WTC11 (cell line): ENCODE data around the gene GPR137B. TPM values are rescaled to one million over a fixed set of nuclear protein-coding genes. Genes with fewer than 3 reads are reported as not detected.

ENCODE experiments used
- ATAC-seq: fragments of 200-7000 bp; cut with Tn5 transposase; 2 replicates; pipeline ENCODE4 v1.10.0; 2021; ENCODE audit warnings: mild to moderate bottlenecking, moderate library complexity
- CTCF ChIA-PET: fragments of 300-600 bp; sonication (Branson Sonifier 250); formaldehyde crosslinking; loops from one replicate; lab custom pipeline; 2021; ENCODE audit warnings: antibody characterized with exemption; lab: Charles Lee
- POLR2A ChIA-PET: fragments of 350-600 bp; sonication (Branson Sonifier 250); formaldehyde crosslinking; loops from one replicate; lab custom pipeline; 2021; ENCODE audit warnings: antibody characterized with exemption; lab: Charles Lee
- DNase-seq: peaks from one replicate; pipeline ENCODE4 v3.0.0; 2021; ENCODE audit warnings: low spot score
- H3K27ac Mint-ChIP-seq: 2 replicates; pipeline ENCODE4 v1.8.0; 2021; ENCODE audit warnings: mixed read lengths
- H3K27me3 Mint-ChIP-seq: 2 replicates; pipeline ENCODE4 v1.8.0; 2021; ENCODE audit warnings: low read depth, mild to moderate bottlenecking, moderate library complexity, mixed read lengths
- H3K36me3 Mint-ChIP-seq: 2 replicates; pipeline ENCODE4 v1.8.0; 2021; ENCODE audit warnings: mixed read lengths
- H3K4me1 Mint-ChIP-seq: 2 replicates; pipeline ENCODE4 v1.8.0; 2022; ENCODE audit warnings: mixed read lengths
- H3K4me3 Mint-ChIP-seq: 2 replicates; pipeline ENCODE4 v1.8.0; 2021; ENCODE audit warnings: mild to moderate bottlenecking, moderate library complexity, mixed read lengths
- H3K9me3 Mint-ChIP-seq: 2 replicates; pipeline ENCODE4 v1.8.0; 2021; ENCODE audit warnings: mixed read lengths
- FOXJ3 ChIP-seq: sonication (generic); formaldehyde crosslinking; IDR thresholded peaks from 2 replicates; pipeline ENCODE4 v1.9.0; 2021; ENCODE audit warnings: missing genetic modification reagents, mild to moderate bottlenecking, borderline replicate concordance
- KAT7 ChIP-seq: sonication (generic); formaldehyde crosslinking; IDR thresholded peaks from 2 replicates; pipeline ENCODE4 v1.8.1; 2023; ENCODE audit warnings: missing genetic modification reagents, mild to moderate bottlenecking, borderline replicate concordance
- MYBL2 ChIP-seq: sonication (generic); formaldehyde crosslinking; IDR thresholded peaks from 2 replicates; pipeline ENCODE4 v1.8.1; 2023; ENCODE audit warnings: mild to moderate bottlenecking, moderate library complexity, missing genetic modification reagents
- NFYB ChIP-seq: sonication (generic); formaldehyde crosslinking; conservative IDR thresholded peaks from 2 replicates; pipeline ENCODE4 v1.8.0; 2022; ENCODE audit warnings: low read depth, missing genetic modification reagents
- PRRX2 ChIP-seq: fragments of 250-450 bp; sonication (Bioruptor Pico); IDR thresholded peaks from 2 replicates; pipeline ENCODE4 v1.8.0; 2021; ENCODE audit warnings: mild to moderate bottlenecking
- RELA ChIP-seq: sonication (generic); formaldehyde crosslinking; IDR thresholded peaks from 2 replicates; pipeline ENCODE4 v1.8.1; 2022; ENCODE audit warnings: missing genetic modification reagents, mild to moderate bottlenecking, borderline replicate concordance
- RORB ChIP-seq: fragments of 250-450 bp; sonication (Bioruptor Pico); IDR thresholded peaks from 2 replicates; pipeline ENCODE4 v1.9.0; 2021; ENCODE audit warnings: mild to moderate bottlenecking
- TCF7 ChIP-seq: sonication (generic); formaldehyde crosslinking; IDR thresholded peaks from 2 replicates; pipeline ENCODE4 v1.8.0; 2022; ENCODE audit warnings: mild to moderate bottlenecking, low read depth, missing genetic modification reagents, moderate library complexity
- TEAD4 ChIP-seq: sonication (generic); formaldehyde crosslinking; IDR thresholded peaks from 2 replicates; pipeline ENCODE4 v1.8.0; 2022; ENCODE audit warnings: mild to moderate bottlenecking, missing genetic modification reagents
- ZBTB21 ChIP-seq: sonication (generic); formaldehyde crosslinking; IDR thresholded peaks from 2 replicates; pipeline ENCODE4 v1.8.1; 2023; ENCODE audit warnings: mild to moderate bottlenecking, missing genetic modification reagents, borderline replicate concordance
- ZNF263 ChIP-seq: sonication (generic); formaldehyde crosslinking; IDR thresholded peaks from 2 replicates; pipeline ENCODE4 v1.8.1; 2022; ENCODE audit warnings: low read depth, mild to moderate bottlenecking, moderate library complexity, missing genetic modification reagents
- ZNF423 ChIP-seq: fragments of 250-450 bp; sonication (Bioruptor Pico); IDR thresholded peaks from 2 replicates; pipeline ENCODE4 v2.1.2; 2022; ENCODE audit warnings: mild to moderate bottlenecking, moderate library complexity
- total RNA-seq: library from RNA; stranded (reverse); gene quantifications from 3 replicates; pipeline ENCODE4 v1.2.3, GENCODE V29; 2021
- TF ChIP-seq, protein P1 (sequence below): sonication (generic); formaldehyde crosslinking; IDR thresholded peaks from 2 replicates; pipeline ENCODE4 v1.8.1; 2022; ENCODE audit warnings: low read depth, mild to moderate bottlenecking, moderate library complexity, missing genetic modification reagents, borderline replicate concordance
- TF ChIP-seq, protein P2 (sequence below): sonication (generic); formaldehyde crosslinking; IDR thresholded peaks from 2 replicates; pipeline ENCODE4 v1.8.0; 2022; ENCODE audit warnings: mild to moderate bottlenecking, missing genetic modification reagents
- TF ChIP-seq, protein P3 (sequence below): fragments of 250-450 bp; sonication (Bioruptor Pico); IDR thresholded peaks from 2 replicates; pipeline ENCODE4 v1.9.0; 2021; ENCODE audit warnings: moderate library complexity, mild to moderate bottlenecking, inconsistent platforms, borderline replicate concordance

GPR137B gene
- total RNA-seq, 1 experiment from 2014 or later: 6.3 TPM

DNA sequence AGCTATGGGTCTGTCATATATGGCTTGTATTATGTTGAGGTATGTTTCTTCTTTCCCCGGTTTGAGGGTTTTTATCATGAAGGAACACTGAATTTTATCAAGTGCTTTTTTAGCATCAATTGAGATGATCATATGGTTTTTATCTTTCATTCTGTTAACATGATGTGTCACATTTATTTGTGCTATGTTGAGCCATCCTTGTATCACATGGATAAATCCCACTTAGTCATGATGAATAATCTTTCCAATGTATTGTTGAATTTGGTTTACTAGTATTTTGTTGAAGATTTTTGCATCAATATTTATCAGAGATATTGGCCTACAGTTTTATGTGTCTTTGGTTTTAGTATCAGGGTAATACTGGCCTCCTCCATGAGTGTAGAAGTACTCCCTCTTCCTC is 61.7 kb downstream of the GPR137B start:
- POLR2A ChIA-PET: no interaction called here
- Mint-ChIP-seq H3K36me3 (peaks cover 42% of the 10 kb centered on the region), H3K27me3 (no peaks in the 10 kb centered on the region; the same call in 1 of the 2 replicates), H3K27ac (no peak overlapping the region), H3K9me3 (peaks cover 42% of the 10 kb centered on the region), H3K4me3 (no peak overlapping the region), H3K4me1 (peaks cover 12% of the 10 kb centered on the region)
- no peak for TF ChIP-seq KAT7 (CRISPR knock-in tag)
- TF ChIP-seq ZNF263 (CRISPR knock-in tag): no peak
- no peak for TF ChIP-seq ZBTB21 (CRISPR knock-in tag)
- TF ChIP-seq, protein P1, sequence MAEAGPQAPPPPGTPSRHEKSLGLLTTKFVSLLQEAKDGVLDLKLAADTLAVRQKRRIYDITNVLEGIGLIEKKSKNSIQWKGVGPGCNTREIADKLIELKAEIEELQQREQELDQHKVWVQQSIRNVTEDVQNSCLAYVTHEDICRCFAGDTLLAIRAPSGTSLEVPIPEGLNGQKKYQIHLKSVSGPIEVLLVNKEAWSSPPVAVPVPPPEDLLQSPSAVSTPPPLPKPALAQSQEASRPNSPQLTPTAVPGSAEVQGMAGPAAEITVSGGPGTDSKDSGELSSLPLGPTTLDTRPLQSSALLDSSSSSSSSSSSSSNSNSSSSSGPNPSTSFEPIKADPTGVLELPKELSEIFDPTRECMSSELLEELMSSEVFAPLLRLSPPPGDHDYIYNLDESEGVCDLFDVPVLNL (CRISPR knock-in tag): no peak
- TF ChIP-seq ZNF423: no peak
- no peak for TF ChIP-seq RORB (CRISPR knock-in tag)
- no peak for TF ChIP-seq NFYB (CRISPR knock-in tag)
- TF ChIP-seq TCF7 (CRISPR knock-in tag): no peak
- TF ChIP-seq PRRX2 (CRISPR knock-in tag): no peak
- CTCF ChIA-PET: no interaction called here
- ATAC-seq (no peak), DNase-seq (no peak)

DNA sequence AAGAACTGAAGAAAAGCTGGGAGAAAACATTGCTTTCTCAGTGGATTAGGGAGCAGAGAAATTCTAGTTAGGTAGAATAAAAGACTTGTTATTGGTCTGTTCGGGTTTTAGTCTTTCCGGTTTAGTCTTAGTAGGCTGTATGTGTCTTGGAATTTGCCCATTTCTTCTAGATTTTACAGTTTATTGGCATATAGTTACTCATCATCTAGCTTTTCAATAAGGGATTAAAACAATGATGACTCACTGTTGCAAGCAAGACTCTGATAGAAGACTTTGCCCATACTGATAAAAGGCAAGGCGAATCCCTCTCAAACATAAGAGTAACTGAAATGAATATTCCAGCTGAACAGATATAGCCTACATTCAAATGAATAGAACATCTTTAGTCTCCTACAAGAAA is 62.3 kb downstream of the GPR137B start:
- Mint-ChIP-seq H3K36me3 (peaks cover 39% of the 10 kb centered on the region), H3K4me3 (no peak overlapping the region), H3K27me3 (no peaks in the 10 kb centered on the region; the same call in 1 of the 2 replicates), H3K9me3 (peaks cover 38% of the 10 kb centered on the region), H3K27ac (no peak overlapping the region), H3K4me1 (peaks cover 12% of the 10 kb centered on the region)
- no peak for DNase-seq
- CTCF ChIA-PET: no interaction called here
- TF ChIP-seq, protein P2, sequence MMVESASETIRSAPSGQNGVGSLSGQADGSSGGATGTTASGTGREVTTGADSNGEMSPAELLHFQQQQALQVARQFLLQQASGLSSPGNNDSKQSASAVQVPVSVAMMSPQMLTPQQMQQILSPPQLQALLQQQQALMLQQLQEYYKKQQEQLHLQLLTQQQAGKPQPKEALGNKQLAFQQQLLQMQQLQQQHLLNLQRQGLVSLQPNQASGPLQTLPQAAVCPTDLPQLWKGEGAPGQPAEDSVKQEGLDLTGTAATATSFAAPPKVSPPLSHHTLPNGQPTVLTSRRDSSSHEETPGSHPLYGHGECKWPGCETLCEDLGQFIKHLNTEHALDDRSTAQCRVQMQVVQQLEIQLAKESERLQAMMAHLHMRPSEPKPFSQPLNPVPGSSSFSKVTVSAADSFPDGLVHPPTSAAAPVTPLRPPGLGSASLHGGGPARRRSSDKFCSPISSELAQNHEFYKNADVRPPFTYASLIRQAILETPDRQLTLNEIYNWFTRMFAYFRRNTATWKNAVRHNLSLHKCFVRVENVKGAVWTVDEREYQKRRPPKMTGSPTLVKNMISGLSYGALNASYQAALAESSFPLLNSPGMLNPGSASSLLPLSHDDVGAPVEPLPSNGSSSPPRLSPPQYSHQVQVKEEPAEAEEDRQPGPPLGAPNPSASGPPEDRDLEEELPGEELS (CRISPR knock-in tag): no peak
- ATAC-seq: no peak
- POLR2A ChIA-PET: no interaction called here

DNA sequence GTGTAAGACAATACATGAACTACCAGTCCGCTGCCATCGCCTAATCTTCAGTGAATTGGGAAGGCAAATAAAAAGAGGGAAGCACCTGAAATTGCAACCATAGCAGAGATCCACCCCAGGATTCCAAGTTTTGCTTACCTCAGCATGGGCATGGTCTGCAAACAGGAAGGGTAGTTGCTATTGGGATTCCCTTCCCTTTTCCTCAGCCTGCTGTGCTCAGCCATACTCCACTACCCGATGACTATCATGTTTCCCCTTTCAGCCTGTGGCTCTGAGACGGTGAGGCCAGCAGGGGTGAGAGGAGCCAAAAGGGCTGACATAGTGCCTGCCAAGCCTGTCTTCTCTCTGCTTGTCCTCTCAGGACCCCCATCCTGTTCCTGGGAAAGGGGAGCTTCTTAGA is 64.2 kb downstream of the GPR137B start:
- H3K4me3 Mint-ChIP-seq: no peak overlapping the region
- peaks cover 21% of the 10 kb centered on the region for H3K9me3 Mint-ChIP-seq
- peaks cover 24% of the 10 kb centered on the region for H3K36me3 Mint-ChIP-seq
- peaks cover 12% of the 10 kb centered on the region for H3K4me1 Mint-ChIP-seq
- ATAC-seq: peak; percentile 98
- TF ChIP-seq RELA (CRISPR knock-in tag): no peak
- TF ChIP-seq, protein P3, sequence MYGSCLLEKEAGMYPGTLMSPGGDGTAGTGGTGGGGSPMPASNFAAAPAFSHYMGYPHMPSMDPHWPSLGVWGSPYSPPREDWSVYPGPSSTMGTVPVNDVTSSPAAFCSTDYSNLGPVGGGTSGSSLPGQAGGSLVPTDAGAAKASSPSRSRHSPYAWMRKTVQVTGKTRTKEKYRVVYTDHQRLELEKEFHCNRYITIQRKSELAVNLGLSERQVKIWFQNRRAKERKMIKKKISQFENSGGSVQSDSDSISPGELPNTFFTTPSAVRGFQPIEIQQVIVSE (CRISPR knock-in tag): no peak
- TF ChIP-seq TEAD4: no peak
- TF ChIP-seq, protein P2 (CRISPR knock-in tag): no peak
- TF ChIP-seq FOXJ3 (CRISPR knock-in tag): no peak
- no peak for TF ChIP-seq MYBL2
- TF ChIP-seq, all 79 proteins: peak for 0
- DNase-seq: peak; percentile 19
- ChIA-PET CTCF (no interaction called here), POLR2A (no interaction called here)
- Mint-ChIP-seq H3K27ac (peak overlapping the region; percentile 64), H3K27me3 (no peaks in the 10 kb centered on the region)
